HG02943 (cell line): ENCODE data around the gene ZNF784.

ENCODE experiments used
- ATAC-seq: cut with Tn5 transposase; IDR thresholded peaks from one replicate; pipeline ENCODE4 v1.9.1; 2021; ENCODE audit warnings: mild to moderate bottlenecking, low read depth, moderate library complexity; ENCODE audit not compliant: unreplicated experiment

Gene ZNF784

DNA sequence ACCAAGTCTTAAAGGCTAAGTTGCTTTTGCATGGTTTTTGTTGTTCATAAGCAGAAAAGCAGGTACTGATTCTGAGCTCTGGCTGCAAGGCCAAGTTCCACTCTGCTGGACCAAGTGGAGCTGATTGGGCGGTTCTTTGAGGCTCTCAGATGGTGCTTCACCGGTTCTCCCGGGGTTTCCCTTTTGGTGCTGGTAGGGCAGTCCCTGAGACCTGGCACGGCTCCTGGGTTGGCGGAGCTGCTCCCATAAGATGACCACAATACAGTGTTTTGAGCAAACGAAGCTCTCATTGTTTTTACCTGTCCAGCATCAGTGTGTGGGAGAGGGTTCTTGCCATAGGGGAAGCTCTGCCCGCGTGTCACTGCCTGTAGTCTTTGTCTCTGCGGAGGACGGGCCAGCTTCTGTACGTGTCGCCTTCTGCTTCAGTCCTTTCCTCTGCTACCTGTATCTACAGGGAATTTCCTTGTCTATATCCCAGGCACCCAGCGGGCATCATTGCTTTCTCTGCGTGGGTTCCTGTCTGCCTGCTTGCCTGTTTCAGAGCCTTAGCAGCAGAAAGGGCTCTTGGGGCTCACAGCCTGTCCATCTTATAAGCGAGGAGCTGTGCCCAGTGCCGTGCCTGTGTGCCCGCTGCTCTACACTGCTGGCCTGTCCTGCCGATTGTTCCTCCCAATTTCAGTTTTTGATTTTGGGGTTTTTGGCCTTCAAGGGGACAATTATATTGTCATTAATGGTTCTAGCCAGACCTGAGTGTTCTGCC, 32.8 kb upstream of the ZNF784 start:
- ATAC-seq: no peak

DNA sequence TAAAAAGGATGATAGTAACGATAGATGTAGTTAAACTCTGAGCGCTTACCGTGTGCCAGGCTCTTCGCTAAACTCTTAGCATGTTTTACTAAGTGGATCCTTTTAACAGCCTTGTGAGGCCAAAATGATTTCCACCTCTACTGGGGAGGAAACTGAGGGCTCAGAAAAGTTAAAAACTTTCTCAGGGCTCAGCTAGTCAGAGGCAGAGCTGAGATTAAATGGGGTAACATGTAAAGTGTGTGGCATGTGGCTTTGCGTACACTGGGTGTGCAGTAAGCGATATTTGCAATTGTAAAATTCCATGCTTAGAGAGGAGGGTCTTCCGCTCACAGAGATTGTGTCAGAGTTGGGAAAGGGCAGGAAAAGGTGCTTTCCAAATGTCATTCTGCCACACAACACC, 32.2 kb upstream of the ZNF784 start:
- ATAC-seq: no peak

DNA sequence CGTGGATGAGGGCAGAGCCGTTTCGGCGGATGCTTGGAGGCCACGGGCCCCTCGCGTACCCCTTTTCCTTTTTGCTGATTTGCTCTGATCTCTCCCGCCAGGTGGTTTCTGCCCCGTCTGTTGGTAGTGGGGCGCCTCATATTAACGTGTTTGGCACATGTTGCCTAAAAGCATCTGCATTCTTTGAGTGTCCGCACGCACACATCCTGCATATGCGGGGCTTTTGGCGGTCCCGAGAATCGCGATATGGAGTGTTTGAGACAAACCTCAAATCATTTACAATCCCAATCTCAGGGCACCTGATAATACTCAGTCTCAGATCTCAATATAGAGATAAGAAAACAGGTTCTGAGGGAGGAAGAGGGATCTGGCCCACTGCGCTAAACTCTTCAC, 31.3 kb upstream of the ZNF784 start:
- ATAC-seq: no peak

DNA sequence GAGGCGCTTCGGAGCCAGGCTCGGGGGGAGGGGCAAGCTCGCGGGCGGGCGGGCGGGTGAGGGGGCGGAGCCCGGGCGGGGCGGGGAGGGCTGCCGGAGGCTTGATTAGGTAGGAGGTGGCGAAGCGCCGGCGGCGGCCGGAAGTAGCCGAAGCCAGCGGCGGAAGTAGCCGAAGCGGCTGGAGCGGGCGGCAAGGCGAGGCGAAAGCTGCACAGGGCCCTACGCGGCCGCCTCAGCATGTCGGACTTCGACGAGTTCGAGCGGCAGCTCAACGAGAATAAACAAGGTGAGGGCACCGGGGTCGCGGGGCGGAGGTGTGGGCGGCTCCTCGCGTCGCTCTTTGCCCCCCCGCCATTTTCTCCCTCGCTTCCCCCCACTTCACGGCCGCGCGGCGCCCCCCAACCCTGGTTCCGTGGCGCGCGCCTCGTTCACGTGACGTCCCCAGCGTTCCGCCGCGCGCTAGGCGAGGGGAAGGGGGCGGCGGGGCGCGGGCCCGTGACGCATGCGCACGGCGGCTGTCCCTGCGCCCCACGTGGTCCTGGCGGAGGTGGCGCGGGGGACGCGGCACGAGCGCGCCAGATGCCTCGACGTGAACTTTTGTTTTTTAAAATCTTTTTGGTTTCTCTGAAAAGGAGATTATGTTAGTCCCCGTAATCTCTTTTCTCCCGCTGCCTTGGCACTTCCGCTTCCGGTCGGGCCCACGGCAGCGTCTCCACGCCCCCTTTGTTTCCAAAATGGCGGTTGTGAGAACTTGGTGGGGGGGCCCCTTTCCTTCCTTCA, 30.7 kb upstream of the ZNF784 start, which contains the start of gene U2AF2:
Gene U2AF2, plus strand, starts transcription at position 168 of the 780 bp plus-strand sequence. Its CDS starts 70 bp downstream, at position 238.
- ATAC-seq: peak; percentile 30

DNA sequence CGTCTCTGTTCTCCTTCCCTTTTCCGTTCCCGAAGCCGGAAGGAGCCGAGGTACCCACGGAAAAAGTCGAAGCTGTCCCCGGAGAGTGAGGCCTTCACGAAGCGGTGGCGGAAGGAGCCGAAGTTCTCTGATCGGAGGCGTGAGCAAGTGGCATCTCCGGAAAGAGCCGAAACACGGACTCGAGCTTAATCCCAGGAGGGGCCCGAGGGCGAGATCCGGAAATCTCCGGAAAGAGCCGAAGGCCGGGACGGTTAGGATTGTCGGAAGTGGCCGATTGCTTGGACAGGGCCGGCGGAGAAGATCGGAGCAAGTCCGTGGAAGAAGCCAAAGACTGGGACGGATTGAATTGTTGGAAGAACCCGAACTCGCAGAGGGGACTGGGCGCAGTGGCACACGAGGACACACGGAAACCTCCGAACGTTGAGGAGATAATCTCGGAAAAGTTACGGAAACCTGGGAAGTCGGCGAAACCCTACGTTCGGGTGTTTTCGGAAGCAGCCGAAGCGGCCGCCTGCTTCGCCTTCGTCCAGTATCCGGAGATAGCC, 30.0 kb upstream of the ZNF784 start:
- peak; percentile 64 for ATAC-seq

DNA sequence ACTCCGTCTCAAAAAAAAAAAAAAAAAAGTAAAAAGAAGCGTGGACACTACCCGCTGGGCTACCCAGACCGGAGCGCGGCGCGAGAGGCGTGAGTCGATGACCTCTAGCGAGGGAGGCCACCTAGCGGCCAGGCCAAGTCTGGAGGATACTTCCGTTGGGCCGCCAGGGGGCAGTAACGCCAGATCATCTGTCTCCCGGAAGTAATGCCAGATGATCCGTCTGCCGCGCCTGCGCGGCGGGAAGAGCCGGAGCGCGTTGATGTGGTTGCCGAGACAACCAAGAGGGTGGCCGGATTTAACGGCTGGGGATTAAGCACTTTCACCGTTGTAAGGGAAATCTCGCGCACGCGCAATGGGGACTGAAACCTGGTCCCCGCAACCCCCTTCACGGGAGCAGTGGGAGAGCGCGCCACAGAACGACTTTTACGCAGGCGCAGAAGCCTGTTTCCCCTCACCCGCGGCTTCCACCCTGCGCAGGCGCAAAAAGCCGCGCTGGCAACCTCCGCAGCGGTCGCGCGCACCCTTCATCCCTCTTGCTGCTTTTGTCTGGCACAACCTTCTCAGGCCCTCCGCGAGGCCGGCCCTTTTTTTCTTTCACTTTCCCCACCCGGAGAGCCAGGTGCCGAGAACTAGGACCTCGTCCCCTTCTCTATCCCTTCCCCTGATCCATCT, 29.4 kb upstream of the ZNF784 start:
- peak; percentile 39 for ATAC-seq

GRCh38 chr19:55652311-55653128, 28.2 kb upstream of the ZNF784 start:
- ATAC-seq: no peak

- ATAC-seq: no peak
Measured at GRCh38 chr19:55651236-55651635, 26.9 kb upstream of the ZNF784 start.

DNA sequence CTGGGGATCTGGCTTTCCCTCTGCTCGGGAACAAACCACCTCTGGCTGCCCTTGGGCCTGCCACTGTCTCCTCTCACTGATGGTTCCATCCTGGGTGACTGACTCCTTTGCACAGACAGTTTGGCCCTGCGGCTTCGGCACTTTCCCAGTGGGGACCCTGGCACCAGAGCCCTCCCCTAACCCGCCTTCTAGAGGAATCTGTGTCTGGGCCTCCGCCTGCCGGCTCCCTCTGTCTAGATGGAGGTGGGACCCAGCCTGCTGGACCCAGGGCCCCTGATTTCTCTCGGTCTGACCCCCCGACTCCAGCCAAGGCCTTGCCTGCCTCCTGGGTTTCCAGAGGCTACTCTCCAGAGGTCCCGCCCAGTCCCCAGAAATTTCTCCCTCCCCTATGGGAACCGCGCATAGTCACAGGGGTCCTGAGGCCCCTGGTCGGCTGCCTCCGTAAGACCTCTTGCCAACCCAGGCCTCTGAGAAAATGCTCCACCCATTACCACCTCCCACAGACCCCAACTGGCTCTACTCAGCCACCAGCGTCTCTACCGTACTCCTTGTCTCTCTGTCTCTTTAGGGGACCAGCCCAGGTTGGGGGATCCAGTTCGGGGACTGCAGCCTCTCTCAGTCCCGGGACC, 26.4 kb upstream of the ZNF784 start:
- no peak for ATAC-seq

- ATAC-seq: no peak
Measured at GRCh38 chr19:55650126-55650557, 25.8 kb upstream of the ZNF784 start.

DNA sequence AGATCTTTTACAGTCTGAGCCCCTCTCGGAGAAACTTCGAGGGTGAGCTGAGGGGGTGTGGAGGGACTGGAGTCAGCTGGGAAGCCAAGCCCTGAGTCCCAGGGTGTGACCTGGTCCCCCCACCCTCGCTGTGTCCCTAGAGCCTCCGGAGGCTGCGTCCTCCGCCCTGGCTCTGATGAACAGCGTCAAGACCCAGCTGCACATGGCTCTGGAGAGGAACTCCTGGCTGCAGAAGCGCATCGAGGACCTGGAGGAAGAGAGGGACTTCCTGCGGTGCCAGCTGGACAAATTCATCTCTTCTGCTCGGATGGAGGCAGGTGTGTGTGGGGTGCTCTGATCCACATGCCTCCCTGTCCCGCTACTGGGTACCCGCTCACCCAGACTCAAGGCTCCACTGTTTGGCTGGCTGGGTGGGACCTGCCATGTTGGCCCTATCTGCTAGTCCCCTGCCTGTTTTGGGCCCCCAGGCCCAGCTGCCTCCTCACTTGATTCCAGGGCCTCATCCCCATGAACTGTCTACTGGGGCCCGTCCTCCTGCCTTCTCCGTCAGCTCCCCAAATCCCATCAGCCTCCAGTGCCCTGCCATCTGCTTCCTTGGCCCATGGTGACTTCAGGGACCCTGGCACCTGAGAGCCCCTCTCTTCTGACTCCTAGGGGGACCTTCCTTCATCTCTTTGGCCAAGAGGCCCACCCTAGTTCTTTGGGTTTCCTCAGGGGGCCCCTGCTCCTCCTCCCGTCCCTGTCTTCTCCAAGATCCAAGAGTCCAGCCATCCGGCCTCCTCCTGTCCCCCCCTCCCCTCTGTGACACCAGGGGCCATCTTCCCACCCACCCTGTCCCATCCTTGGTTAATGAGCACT, 25.1 kb upstream of the ZNF784 start:
- no peak for ATAC-seq

- ATAC-seq: no peak
Measured at GRCh38 chr19:55648585-55649267, 24.4 kb upstream of the ZNF784 start.

DNA sequence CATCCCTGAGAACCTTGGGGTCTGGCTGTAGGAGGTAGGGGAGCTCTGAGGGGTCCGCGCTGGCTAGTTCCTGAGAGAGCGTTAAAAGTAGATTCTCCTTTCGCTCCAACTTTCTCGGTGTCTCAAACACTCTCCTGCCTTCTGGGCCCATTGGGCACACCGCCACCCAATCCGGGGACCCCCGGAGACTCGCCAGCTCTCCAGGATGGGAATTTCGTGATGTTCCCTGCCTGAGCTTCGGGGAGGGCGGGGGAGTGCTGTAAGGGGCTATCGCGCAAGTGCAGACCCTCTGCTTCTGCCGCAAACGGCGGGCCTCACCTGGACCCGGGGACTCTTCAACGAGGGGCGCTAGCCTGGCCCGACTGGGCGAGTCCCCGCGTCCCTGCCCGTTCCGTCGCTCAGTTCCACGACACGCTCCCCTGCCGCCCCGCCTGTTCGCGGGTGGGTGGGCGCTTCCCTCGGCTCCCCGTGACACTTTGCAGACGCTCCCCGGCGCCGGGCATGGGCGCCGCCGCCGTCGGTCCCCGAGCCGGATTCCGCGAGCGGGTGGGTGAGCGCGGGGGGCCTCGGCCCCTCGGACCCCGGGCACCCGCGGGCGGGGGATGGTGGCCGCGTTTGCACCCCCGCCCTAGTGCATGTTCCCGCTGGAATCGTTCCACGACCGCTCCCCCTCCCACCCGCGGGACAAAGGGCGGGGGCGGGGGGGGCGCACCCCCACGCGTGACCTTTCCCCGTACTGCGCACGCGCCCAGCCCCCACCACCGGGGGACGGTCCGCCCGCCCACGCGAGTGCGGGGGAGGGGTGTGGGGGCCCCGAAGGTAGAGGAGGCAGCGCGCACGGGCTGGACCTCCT, 23.6 kb upstream of the ZNF784 start, which contains the start of gene CCDC106:
Gene CCDC106, plus strand, starts transcription at position 481 of the 853 bp plus-strand sequence. CDS start 835 bp downstream, outside the sequence.
- no peak for ATAC-seq

- no peak for ATAC-seq
Measured at GRCh38 chr19:55646889-55647731, 22.7 kb upstream of the ZNF784 start.

GRCh38 chr19:55645512-55645881, 21.1 kb upstream of the ZNF784 start:
- no peak for ATAC-seq

GRCh38 chr19:55644842-55645511, 20.6 kb upstream of the ZNF784 start:
- no peak for ATAC-seq
